NK-92 (cell line): ENCODE measurements around the gene RIN3.

Source experiments
- DNase-seq: peaks from one replicate; lab custom pipeline; 2025; ENCODE audit not compliant: unreplicated experiment; lab: John Stamatoyannopoulos, UW

RIN3 gene

GRCh38 chr14:92513204-92513965 lies at the start of gene RIN3:
Gene RIN3, plus strand, starts transcription at chr14:92513781. Its CDS starts 152 bp downstream, at chr14:92513933.
- no peak for DNase-seq

- no peak for DNase-seq
These were observed 49.4 kb upstream of the RIN3 start for GRCh38 chr14:92464156-92464555.

- no peak for DNase-seq
These were observed 48.9 kb upstream of the RIN3 start for GRCh38 chr14:92464716-92465115.

GRCh38 chr14:92465353-92466055 lies 48.1 kb upstream of the RIN3 start:
- no peak for DNase-seq

GRCh38 chr14:92466059-92466458 lies 47.5 kb upstream of the RIN3 start:
- no peak for DNase-seq

- no peak for DNase-seq
These were observed 44.1 kb upstream of the RIN3 start for GRCh38 chr14:92469515-92469914.

- no peak for DNase-seq
These were observed 43.4 kb upstream of the RIN3 start for GRCh38 chr14:92470215-92470614.

- no peak for DNase-seq
These were observed 42.8 kb upstream of the RIN3 start for GRCh38 chr14:92470811-92471210.

- DNase-seq = no peak
These were observed 41.7 kb upstream of the RIN3 start for GRCh38 chr14:92471919-92472318.

- no peak for DNase-seq
These were observed 40.7 kb upstream of the RIN3 start for GRCh38 chr14:92472860-92473259.

GRCh38 chr14:92473261-92473968 lies 40.2 kb upstream of the RIN3 start:
- DNase-seq = no peak

- DNase-seq = no peak
These were observed 39.5 kb upstream of the RIN3 start for GRCh38 chr14:92473969-92474535.

- no peak for DNase-seq
These were observed 38.5 kb upstream of the RIN3 start for GRCh38 chr14:92475037-92475436.

- DNase-seq = no peak
These were observed 38.0 kb upstream of the RIN3 start for GRCh38 chr14:92475451-92476187.

- no peak for DNase-seq
These were observed 32.7 kb upstream of the RIN3 start for GRCh38 chr14:92480856-92481255.

GRCh38 chr14:92481386-92481785 lies 32.2 kb upstream of the RIN3 start:
- DNase-seq = no peak

GRCh38 chr14:92481811-92482555 lies 31.6 kb upstream of the RIN3 start:
- DNase-seq = no peak

GRCh38 chr14:92482621-92483319 lies 30.8 kb upstream of the RIN3 start:
- DNase-seq = no peak

- no peak for DNase-seq
These were observed 29.3 kb upstream of the RIN3 start for GRCh38 chr14:92484132-92484823.
